ENCODE results near the gene TANGO6. TPM values are rescaled to one million over a fixed set of nuclear protein-coding genes. Genes with fewer than 3 reads are reported as not detected.

The TANGO6 gene
- total RNA-seq, 2 experiments from 2014 or later = 22.7 to 22.8 TPM

GRCh38 chr16:69037373-69038160 lies 194.2 kb downstream of the TANGO6 start:
- no peak overlapping the region for H2AFZ ChIP-seq (ENCODE audit: low read length)
- ChIA-PET CTCF (ENCODE audit: unreplicated experiment) (no interaction called here), POLR2A (interaction anchor here (0.7 kb wide), 1 partner anchor 8 kb away, joined by 3 read pairs; no protein-coding TSS in a partner anchor)
- no peaks in the 10 kb centered on the region for H3K79me2 ChIP-seq (ENCODE audit: insufficient read depth, low read depth, low read length)
- no peaks in the 10 kb centered on the region for H3K9me2 ChIP-seq (ENCODE audit: insufficient read depth, low read length)
- no peaks in the 10 kb centered on the region for H3K4me1 ChIP-seq (ENCODE audit: insufficient read depth, low read length, poor library complexity, severe bottlenecking)
- no peaks in the 10 kb centered on the region for H4K20me1 ChIP-seq (ENCODE audit: insufficient read depth, low read length)
- no peak for TF ChIP-seq CTCF (conservative IDR thresholded peaks at IDR 0.05; ENCODE audit: low read length)
- TF ChIP-seq EZH2phosphoT487 (IDR thresholded peaks at IDR 0.05; ENCODE audit: borderline replicate concordance, low read depth, low read length) = no peak
- no peak overlapping the region for H3K4me3 ChIP-seq (ENCODE audit: low read depth, low read length, poor library complexity, severe bottlenecking)
- intact Hi-C loops (cut with micrococcal nuclease; ENCODE audit: unreplicated experiment) = no loop called here
- H3K27ac ChIP-seq (ENCODE audit: low read depth, low read length, poor library complexity, severe bottlenecking) = no peak overlapping the region
- DNase-seq (ENCODE audit: low spot score) = no peak
- H3K4me2 ChIP-seq (ENCODE audit: low read length) = no peak overlapping the region
- peaks cover 11% of the 10 kb centered on the region for H3K36me3 ChIP-seq (ENCODE audit: insufficient read depth, low read length)
- no TSS peak for BruUV-seq (replicated peaks)
- peaks cover 7% of the 10 kb centered on the region for H3K9me3 ChIP-seq (ENCODE audit: low read length)

GRCh38 chr16:69039333-69039941 lies 196.1 kb downstream of the TANGO6 start:
- intact Hi-C loops (cut with micrococcal nuclease; ENCODE audit: unreplicated experiment) = no loop called here
- ChIA-PET POLR2A (interaction anchor here (0.7 kb wide), 2 partner anchors 362 to 422 kb away, joined by 3 read pairs; no protein-coding TSS in a partner anchor), CTCF (ENCODE audit: unreplicated experiment) (no interaction called here)
- H3K9me2 ChIP-seq (ENCODE audit: insufficient read depth, low read length) = no peaks in the 10 kb centered on the region
- H3K36me3 ChIP-seq (ENCODE audit: insufficient read depth, low read length) = peaks cover 11% of the 10 kb centered on the region
- H3K79me2 ChIP-seq (ENCODE audit: insufficient read depth, low read depth, low read length) = no peaks in the 10 kb centered on the region
- no peaks in the 10 kb centered on the region for H4K20me1 ChIP-seq (ENCODE audit: insufficient read depth, low read length)
- no peak for TF ChIP-seq CTCF (conservative IDR thresholded peaks at IDR 0.05; ENCODE audit: low read length)
- no peak for TF ChIP-seq EZH2phosphoT487 (IDR thresholded peaks at IDR 0.05; ENCODE audit: borderline replicate concordance, low read depth, low read length)
- DNase-seq (ENCODE audit: low spot score) = no peak
- no peak overlapping the region for H3K27ac ChIP-seq (ENCODE audit: low read depth, low read length, poor library complexity, severe bottlenecking)
- H3K9me3 ChIP-seq (ENCODE audit: low read length) = peaks cover 7% of the 10 kb centered on the region
- no peak overlapping the region for H3K4me3 ChIP-seq (ENCODE audit: low read depth, low read length, poor library complexity, severe bottlenecking)
- H3K4me1 ChIP-seq (ENCODE audit: insufficient read depth, low read length, poor library complexity, severe bottlenecking) = no peaks in the 10 kb centered on the region
- BruUV-seq (replicated peaks) = no TSS peak
- no peak overlapping the region for H2AFZ ChIP-seq (ENCODE audit: low read length)
- no peak overlapping the region for H3K4me2 ChIP-seq (ENCODE audit: low read length)
